AG20443 (cell line): ENCODE data around the gene KIAA1755.

Experiments
- DNase-seq: peaks from one replicate; pipeline ENCODE4 v3.0.0; 2012; ENCODE audit warnings: low spot score, mixed read lengths

The KIAA1755 gene

GRCh38 chr20:38241201-38241600 lies 19.3 kb downstream of the KIAA1755 start:
- DNase-seq: no peak

- no peak for DNase-seq
Measured at GRCh38 chr20:38239441-38239840, 21.1 kb downstream of the KIAA1755 start.

DNA sequence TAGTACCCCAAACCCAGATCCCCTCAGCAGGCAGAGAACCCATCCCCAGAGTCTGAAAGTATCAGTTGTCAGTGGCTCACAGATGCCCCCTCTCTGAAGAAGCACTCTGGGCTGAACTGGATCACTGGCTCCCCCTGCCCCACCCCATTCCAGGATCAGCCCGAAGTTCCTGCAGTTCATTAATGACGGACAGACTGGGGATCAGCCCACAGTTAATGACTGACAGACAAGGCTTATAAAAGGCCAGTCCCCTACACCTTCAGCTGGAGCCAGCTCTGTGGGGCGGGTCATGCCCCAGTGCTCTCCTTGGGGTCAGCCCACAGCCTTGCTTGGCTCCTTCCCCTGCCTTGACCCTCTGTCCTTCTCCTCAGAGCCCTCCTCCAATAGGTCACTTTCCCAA lies 21.7 kb downstream of the KIAA1755 start:
- DNase-seq: no peak

DNA sequence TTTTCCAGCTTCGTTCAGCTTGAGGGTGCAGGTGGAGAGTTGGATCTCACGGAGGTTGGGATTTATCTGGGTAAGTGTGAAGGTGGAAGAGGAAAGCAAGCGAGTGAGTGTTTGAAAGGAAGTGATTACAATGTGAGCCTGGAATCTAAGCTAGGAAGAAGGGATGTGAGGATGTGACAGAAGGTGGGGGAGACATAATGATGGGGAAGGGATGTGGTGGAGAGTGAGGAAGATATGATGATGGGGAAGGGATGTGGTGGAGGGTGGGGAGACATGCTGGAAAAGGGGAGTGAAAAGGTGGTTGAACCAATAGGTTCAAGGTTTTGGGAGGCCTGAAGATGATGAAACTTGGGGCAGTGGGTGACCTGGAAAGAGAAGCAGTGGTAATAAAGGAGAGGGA lies 23.2 kb downstream of the KIAA1755 start:
- no peak for DNase-seq

- DNase-seq: peak; percentile 56
Measured at GRCh38 chr20:38231531-38232121, 28.9 kb downstream of the KIAA1755 start.

GRCh38 chr20:38230957-38231526 lies 29.5 kb downstream of the KIAA1755 start:
- DNase-seq: no peak

DNA sequence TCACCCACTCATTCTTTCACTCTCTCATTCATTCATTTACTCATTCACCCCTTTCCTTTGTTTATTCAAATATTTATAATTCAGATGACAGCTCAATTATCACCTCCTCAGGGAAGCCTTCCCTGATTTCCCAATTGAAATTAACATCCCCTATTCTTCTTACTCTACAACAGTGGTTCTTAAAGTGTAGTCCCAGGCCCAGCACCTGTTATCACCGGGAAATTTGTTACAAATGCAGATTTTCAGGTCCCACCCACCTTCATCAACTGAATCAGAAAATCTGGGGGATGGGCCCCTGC lies 30.3 kb downstream of the KIAA1755 start:
- DNase-seq: no peak

DNA sequence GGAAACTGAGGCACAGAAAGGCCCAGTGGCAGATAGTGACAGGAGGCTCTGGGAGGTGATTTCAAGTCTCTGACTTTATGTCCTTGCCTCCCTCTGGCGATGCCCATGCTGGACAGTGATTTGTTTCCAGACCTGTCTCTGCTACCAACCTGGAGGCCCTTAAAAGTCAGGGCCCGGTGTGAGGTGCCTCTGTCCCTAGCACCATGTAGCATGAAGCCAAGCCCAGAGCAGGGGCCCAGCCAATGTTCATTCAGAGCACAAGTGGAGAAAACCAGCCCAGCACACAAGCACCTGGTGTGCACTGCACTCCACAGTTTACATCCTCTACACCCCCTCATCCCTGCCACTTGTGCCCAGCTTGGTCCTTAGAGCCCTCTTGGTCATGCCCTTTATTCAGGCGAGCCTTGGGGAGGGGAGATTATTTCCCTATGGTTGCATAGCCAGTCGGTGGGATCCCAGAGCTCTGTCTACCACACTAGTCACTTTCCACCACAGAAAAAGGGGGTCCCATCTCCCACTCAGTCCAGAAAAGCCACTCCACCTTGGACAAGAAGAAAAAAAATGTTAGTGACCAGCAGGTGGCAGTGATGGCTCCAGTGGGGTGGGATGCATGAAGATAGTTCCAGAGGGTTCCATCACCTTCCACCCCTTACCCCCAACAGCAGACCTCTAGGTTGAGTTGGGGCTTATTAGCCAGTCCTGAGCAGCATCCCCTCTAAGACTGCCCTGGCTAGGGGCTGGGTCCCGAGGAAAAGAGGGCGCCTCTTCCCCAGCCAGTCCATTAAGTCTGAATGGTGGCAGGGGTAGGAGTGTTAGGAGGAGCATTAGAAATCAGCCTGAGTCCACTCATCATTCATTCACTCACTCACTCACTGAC lies 30.9 kb downstream of the KIAA1755 start:
- DNase-seq: peak; percentile 70

DNA sequence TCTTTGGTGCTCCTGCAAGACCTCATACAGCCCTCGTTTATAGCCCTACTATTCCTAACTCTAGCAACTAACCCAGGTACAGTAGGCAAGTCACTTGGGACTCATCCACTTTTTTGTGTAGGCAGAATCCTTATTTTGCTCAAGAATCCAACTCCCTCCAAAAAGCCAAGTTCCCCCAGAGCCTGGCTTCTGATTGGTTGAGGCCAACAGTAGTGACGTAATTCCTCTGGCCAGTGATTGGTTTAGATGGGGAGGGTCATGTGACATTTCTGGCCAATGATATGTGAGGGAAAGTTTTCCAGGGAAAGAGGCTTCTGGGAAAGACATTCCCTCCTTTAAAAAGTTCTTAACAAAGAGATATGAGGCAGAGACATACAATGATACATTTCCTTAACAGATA lies 32.1 kb downstream of the KIAA1755 start:
- no peak for DNase-seq

DNA sequence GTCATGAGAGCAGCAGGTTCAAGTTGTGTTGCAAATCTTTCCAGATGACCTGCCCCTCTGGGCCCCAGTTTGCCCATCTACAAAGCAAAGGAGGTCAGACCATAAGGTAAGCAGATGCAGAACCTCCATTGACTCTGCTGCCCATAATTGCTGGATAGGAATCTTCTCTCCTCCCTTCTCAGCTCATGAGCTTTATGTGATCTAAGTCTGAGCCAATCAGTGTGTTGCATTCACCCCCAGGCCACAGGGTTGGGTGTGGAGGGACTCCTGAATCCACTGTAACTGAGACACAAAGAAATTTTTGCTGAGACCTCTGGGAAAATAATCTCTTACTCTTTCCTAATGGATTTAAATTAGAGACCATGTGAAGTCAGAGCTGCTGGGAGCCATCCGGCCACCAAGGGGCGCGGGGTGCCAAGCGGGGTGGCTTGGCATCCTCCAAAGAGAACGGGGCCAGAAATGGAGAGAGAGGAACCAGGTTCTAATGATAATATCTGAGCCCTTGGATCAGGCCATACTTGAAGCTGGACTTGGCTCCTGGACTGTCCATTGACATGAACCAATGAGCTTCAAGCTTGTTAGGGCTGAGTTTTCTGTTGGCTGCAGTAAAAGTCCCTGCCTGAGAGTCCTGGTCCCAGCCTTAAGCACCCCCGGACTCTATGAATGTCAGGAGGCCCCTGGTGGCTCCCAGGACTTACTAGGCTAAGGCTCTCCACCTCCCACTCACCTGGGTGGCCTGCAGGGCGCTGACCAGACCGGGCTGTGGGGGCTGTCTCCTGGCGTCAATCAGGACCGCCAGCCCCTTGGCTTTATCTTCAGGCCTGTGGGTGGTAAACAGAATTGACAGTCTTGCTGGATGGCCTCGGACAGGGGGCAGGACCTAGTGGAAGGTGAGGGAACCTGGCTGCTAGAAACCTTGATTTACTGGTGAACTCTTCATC lies 32.8 kb downstream of the KIAA1755 start:
- DNase-seq: no peak

- no peak for DNase-seq
Measured at GRCh38 chr20:38226553-38226952, 34.0 kb downstream of the KIAA1755 start.

DNA sequence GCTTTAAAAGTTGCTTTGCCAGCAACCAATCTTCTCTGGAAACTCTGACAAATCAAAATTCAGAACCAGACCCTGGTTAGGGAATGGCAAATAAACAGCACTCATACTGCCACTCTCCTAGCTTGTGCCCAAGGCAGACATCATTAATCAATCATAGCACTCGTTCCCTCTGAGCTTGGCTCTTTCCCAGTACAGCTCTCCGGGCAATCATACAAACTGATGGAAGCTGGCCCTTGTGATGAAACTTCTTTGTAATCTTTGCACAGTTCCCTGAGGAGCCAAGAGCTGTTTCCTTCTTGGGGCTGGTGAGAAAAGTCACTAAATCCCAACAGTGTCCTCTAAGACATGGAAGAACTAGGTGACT lies 34.7 kb downstream of the KIAA1755 start:
- DNase-seq: no peak

DNA sequence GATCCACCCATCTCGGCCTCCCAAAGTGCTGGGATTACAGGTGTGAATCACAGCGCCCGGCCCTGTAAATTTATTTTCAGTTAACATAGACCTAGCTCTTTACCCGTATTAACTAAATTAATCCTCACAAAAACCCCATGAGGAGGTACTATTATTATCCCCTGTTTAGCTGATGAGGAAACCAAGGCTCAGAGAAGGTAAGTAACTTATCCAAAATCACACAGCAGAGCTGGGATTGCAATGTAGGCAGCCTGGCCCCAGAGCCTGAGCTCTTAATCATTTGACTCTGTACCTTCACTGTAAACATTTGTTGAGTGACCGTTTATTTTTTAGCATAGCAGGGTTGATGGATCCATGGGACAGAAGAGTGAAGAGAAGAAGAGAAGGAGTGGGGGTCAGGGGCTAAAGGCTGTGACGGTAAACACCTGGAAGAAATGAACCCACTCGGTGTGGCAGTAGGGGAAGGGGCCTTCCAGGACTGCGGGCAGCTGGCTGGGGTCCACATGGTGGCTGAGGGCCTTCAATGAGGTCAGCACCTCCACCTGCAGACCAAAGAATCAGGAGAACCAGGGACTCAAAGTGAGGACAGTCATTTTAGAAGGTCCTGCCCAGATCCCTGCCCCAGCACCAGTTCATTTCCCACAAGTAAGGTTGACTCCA lies 35.2 kb downstream of the KIAA1755 start:
- no peak for DNase-seq

DNA sequence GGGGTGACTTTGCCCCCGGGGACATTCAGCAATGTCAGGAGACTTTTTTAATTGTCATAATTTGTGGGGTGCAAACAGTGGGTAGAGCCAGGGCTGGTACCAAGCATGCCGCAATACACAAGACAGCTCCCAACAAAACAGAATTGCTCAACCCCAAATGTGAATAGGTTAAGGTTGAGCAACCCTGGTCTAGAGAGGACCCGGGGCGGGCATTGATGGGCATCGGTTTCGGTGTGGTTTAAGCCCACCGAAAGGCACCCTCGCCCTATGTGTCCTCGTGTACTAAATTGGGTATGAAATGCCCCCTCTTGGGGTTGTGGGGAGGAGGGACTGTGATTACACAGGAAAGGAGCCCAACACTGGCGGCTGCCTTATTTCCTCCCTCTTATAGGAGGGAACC lies 36.0 kb downstream of the KIAA1755 start:
- DNase-seq: no peak

DNA sequence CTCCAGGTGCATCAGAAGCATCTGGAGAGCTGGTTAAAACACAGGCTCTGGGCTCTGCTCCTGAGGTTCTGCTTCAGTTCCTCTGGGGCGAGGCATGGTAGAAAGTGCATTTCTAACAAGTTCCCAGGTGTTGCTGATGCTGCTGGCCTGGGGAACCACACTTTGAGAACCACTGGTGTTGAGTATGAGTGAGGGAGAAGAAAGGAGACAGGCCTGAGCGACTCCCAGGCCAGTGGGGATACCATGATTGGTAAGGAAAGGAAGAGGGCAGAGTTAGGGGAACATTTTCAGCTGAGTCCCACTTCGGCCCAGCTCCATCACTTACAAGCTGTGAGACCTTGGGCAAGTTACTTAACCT lies 36.8 kb downstream of the KIAA1755 start:
- DNase-seq: no peak

GRCh38 chr20:38222923-38223742 lies 37.4 kb downstream of the KIAA1755 start:
- DNase-seq: no peak

GRCh38 chr20:38222231-38222922 lies 38.2 kb downstream of the KIAA1755 start:
- DNase-seq: peak; percentile 86

DNA sequence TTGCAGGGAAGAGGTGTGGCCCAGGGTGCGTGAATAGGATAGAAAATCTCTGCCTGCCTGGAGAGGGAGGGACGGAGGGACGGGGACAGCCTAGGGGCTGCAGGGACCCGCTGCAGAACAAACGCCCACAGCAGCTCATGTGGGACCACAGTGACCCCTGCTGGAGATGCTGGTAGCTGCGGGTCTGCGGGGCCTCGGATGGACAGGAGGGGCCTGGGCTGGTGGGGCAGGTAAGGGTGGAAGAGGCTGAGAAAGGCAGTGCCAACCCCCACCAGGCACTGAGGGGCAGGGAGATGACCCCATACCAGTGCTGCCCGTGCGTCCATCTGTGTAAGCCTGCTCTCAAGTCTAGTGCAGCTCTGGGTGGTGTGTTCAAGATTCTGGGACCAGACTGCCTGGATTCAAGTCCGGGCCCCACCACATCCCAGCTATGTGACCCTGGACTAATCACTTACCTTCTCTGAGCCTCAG lies 39.4 kb downstream of the KIAA1755 start:
- peak; percentile 87 for DNase-seq

- no peak for DNase-seq
Measured at GRCh38 chr20:38220587-38221118, 39.9 kb downstream of the KIAA1755 start.
